Lower lobe of right lung (tissue), 2 donors: ENCODE data around the gene KRT6A. TPM values are rescaled to one million over a fixed set of nuclear protein-coding genes. Genes with fewer than 3 reads are reported as not detected.

ENCODE experiments used
- ATAC-seq, 2 donors: fragments of 200-7000 bp; cut with Tn5 transposase; one replicate each; pipeline ENCODE4 v1.9.1; 2020 to 2022; ENCODE audit warnings: mild to moderate bottlenecking in 2 of 2, moderate library complexity in 2 of 2
- DNase-seq: peaks from one replicate; pipeline ENCODE4 v3.0.0-alpha.2; 2020
- H3K27ac ChIP-seq: fragments of 200-600 bp; one replicate; pipeline ENCODE4 v1.8.0; 2022
- H3K27me3 ChIP-seq: fragments of 200-600 bp; one replicate; pipeline ENCODE4 v1.8.0; 2022; ENCODE audit warnings: low read depth
- H3K36me3 ChIP-seq: fragments of 200-600 bp; one replicate; pipeline ENCODE4 v1.8.0; 2022; ENCODE audit warnings: mild to moderate bottlenecking
- H3K4me1 ChIP-seq: fragments of 200-600 bp; one replicate; pipeline ENCODE4 v1.8.0; 2022
- H3K4me3 ChIP-seq: fragments of 200-600 bp; one replicate; pipeline ENCODE4 v1.8.0; 2022; ENCODE audit warnings: mild to moderate bottlenecking
- H3K9me3 ChIP-seq: fragments of 200-600 bp; one replicate; pipeline ENCODE4 v1.8.0; 2022
- CTCF ChIP-seq: fragments of 200-600 bp; IDR thresholded peaks from one replicate; pipeline ENCODE4 v1.8.0; 2022; ENCODE audit warnings: antibody characterized with exemption, mild to moderate bottlenecking
- intact Hi-C: fragments of 100-400 bp; cut with DNase I; formaldehyde crosslinking; loops from one replicate; pipeline ENCODE4 v1.11.0; 2022
- total RNA-seq: library from RNA; stranded (reverse); fragmentation: NEBNext Ultra II Directional; extraction: Animal tissue kit (Norgen Biotek cat#: 25700); gene quantifications from one replicate; pipeline ENCODE4 v1.2.1, GENCODE V29; 2021
- donor health status: DM: no; HTN: yes; CAD: no; lungs with severe emphysema.

The KRT6A gene
- total RNA-seq, 1 donor from 2014 or later, result 0.74 TPM

GRCh38 chr12:52442600-52443061 is 50.4 kb downstream of the KRT6A start:
- H3K27ac ChIP-seq, result no peak overlapping the region
- H3K9me3 ChIP-seq, result no peaks in the 10 kb centered on the region
- no peak for ATAC-seq
- intact Hi-C loops, result no loop called here
- H3K27me3 ChIP-seq, result peaks cover 7% of the 10 kb centered on the region
- H3K4me3 ChIP-seq, result no peak overlapping the region
- no peak for DNase-seq
- no peaks in the 10 kb centered on the region for H3K36me3 ChIP-seq
- no peaks in the 10 kb centered on the region for H3K4me1 ChIP-seq
- no peak for TF ChIP-seq CTCF

- Histone ChIP-seq H3K4me1 (no peaks in the 10 kb centered on the region), H3K4me3 (no peak overlapping the region), H3K27ac (no peak overlapping the region), H3K27me3 (peaks cover 7% of the 10 kb centered on the region), H3K9me3 (no peaks in the 10 kb centered on the region), H3K36me3 (no peaks in the 10 kb centered on the region)
- DNase-seq, result no peak
- intact Hi-C loops, result no loop called here
- TF ChIP-seq CTCF, result no peak
- ATAC-seq, result no peak
These were observed 51.6 kb downstream of the KRT6A start for GRCh38 chr12:52441320-52441911.

GRCh38 chr12:52440821-52441319 is 52.2 kb downstream of the KRT6A start:
- ATAC-seq, result peak in 1 of 2 donors; percentile 15
- intact Hi-C loops, result no loop called here

GRCh38 chr12:52439845-52440244 is 53.2 kb downstream of the KRT6A start:
- DNase-seq (no peak), ATAC-seq (no peak)
- intact Hi-C loops, result no loop called here
- Histone ChIP-seq H3K9me3 (no peaks in the 10 kb centered on the region), H3K4me3 (no peak overlapping the region), H3K36me3 (no peaks in the 10 kb centered on the region), H3K27ac (no peak overlapping the region), H3K4me1 (no peaks in the 10 kb centered on the region), H3K27me3 (peaks cover 7% of the 10 kb centered on the region)
- no peak for TF ChIP-seq CTCF

More at GRCh38 chr12:52440821-52441319, 52.2 kb downstream of the KRT6A start:
- Histone ChIP-seq H3K27ac (no peak overlapping the region), H3K4me3 (no peak overlapping the region), H3K9me3 (no peaks in the 10 kb centered on the region), H3K4me1 (no peaks in the 10 kb centered on the region), H3K27me3 (peaks cover 7% of the 10 kb centered on the region), H3K36me3 (no peaks in the 10 kb centered on the region)
- TF ChIP-seq CTCF, result no peak
- DNase-seq, result no peak

- DNase-seq, result no peak
- TF ChIP-seq CTCF, result no peak
- Histone ChIP-seq H3K9me3 (no peaks in the 10 kb centered on the region), H3K27ac (no peak overlapping the region), H3K27me3 (peaks cover 7% of the 10 kb centered on the region), H3K4me1 (no peaks in the 10 kb centered on the region), H3K4me3 (no peak overlapping the region), H3K36me3 (no peaks in the 10 kb centered on the region)
- ATAC-seq, result no peak
- intact Hi-C loops, result no loop called here
These were observed 53.6 kb downstream of the KRT6A start for GRCh38 chr12:52439420-52439819.
